Skeletal muscle cell (primary cell): Measurements from ENCODE around the gene NUBP1.
"Not testable (repeated sequence)": the region's sequence is repeated elsewhere in the genome, so short reads cannot be mapped to it uniquely, and the experiment has no call there.

Experiments used
- DNase-seq: peaks from one replicate; pipeline ENCODE4 v3.0.0-alpha.2; 2010; ENCODE audit warnings: low read depth
- H3K4me3 ChIP-seq: 2 replicates; pipeline ENCODE4 v1.5.1; 2011; ENCODE audit warnings: low read depth, mild to moderate bottlenecking, control low read depth, low read length, moderate library complexity

NUBP1 gene

GRCh38 chr16:10745841-10746240 is 2.2 kb downstream of the NUBP1 start:
- no peak overlapping the region for H3K4me3 ChIP-seq
- no peak for DNase-seq

- no peak overlapping the region for H3K4me3 ChIP-seq
- DNase-seq, result no peak
Measured at GRCh38 chr16:10750793-10751192, 7.2 kb downstream of the NUBP1 start.

- no peak for DNase-seq
- no peak overlapping the region for H3K4me3 ChIP-seq
Measured at GRCh38 chr16:10751291-10751697, 7.7 kb downstream of the NUBP1 start.

GRCh38 chr16:10752843-10753523 is 9.3 kb downstream of the NUBP1 start:
- no peak overlapping the region for H3K4me3 ChIP-seq
- DNase-seq, result no peak

GRCh38 chr16:10753670-10754069 is 10.0 kb downstream of the NUBP1 start:
- no peak overlapping the region for H3K4me3 ChIP-seq
- no peak for DNase-seq

- DNase-seq, result no peak
- no peak overlapping the region for H3K4me3 ChIP-seq
Measured at GRCh38 chr16:10754941-10755340, 11.3 kb downstream of the NUBP1 start.

GRCh38 chr16:10756574-10756973 is 12.9 kb downstream of the NUBP1 start:
- no peak overlapping the region for H3K4me3 ChIP-seq
- DNase-seq, result peak; percentile 59

- no peak overlapping the region for H3K4me3 ChIP-seq
- DNase-seq, result no peak
Measured at GRCh38 chr16:10760858-10761257, 17.2 kb downstream of the NUBP1 start.

- no peak overlapping the region for H3K4me3 ChIP-seq
Measured at GRCh38 chr16:10761373-10761772, 17.7 kb downstream of the NUBP1 start.

GRCh38 chr16:10762336-10763016 is 18.8 kb downstream of the NUBP1 start:
- no peak for DNase-seq
- H3K4me3 ChIP-seq, result no peak overlapping the region

More at GRCh38 chr16:10761373-10761772, 17.7 kb downstream of the NUBP1 start:
- DNase-seq, result no peak

- no peak overlapping the region for H3K4me3 ChIP-seq
- no peak for DNase-seq
Measured at GRCh38 chr16:10763456-10763855, 19.8 kb downstream of the NUBP1 start.

GRCh38 chr16:10765772-10766171 is 22.1 kb downstream of the NUBP1 start:
- no peak for DNase-seq

GRCh38 chr16:10767127-10767526 is 23.5 kb downstream of the NUBP1 start:
- DNase-seq, result no peak
- no peak overlapping the region for H3K4me3 ChIP-seq

More at GRCh38 chr16:10765772-10766171, 22.1 kb downstream of the NUBP1 start:
- no peak overlapping the region for H3K4me3 ChIP-seq

- H3K4me3 ChIP-seq, result no peak overlapping the region
- DNase-seq, result no peak
Measured at GRCh38 chr16:10769381-10769780, 25.7 kb downstream of the NUBP1 start.

- peak; percentile 18 for DNase-seq
- no peak overlapping the region for H3K4me3 ChIP-seq
Measured at GRCh38 chr16:10770907-10771306, 27.3 kb downstream of the NUBP1 start.

- DNase-seq, result no peak
- no peak overlapping the region for H3K4me3 ChIP-seq
Measured at GRCh38 chr16:10776280-10776679, 32.6 kb downstream of the NUBP1 start.

- not testable (repeated sequence) for H3K4me3 ChIP-seq, DNase-seq
Measured at GRCh38 chr16:10776923-10777322, 33.3 kb downstream of the NUBP1 start.

- DNase-seq, result no peak
- no peak overlapping the region for H3K4me3 ChIP-seq
Measured at GRCh38 chr16:10777356-10777755, 33.7 kb downstream of the NUBP1 start.

GRCh38 chr16:10779908-10780307 is 36.3 kb downstream of the NUBP1 start:
- DNase-seq, H3K4me3 ChIP-seq: not testable (repeated sequence)

GRCh38 chr16:10780628-10781027 is 37.0 kb downstream of the NUBP1 start:
- H3K4me3 ChIP-seq, result no peak overlapping the region
- no peak for DNase-seq

GRCh38 chr16:10782628-10783027 is 39.0 kb downstream of the NUBP1 start:
- no peak overlapping the region for H3K4me3 ChIP-seq
- no peak for DNase-seq
